KMS-11 (cell line): Measurements from ENCODE around the gene FAR2.

Experiments used
- H2AFZ ChIP-seq: fragments of 200-600 bp; sonication (generic); 2 replicates; pipeline ENCODE4 v1.6.1; 2016; ENCODE audit warnings: antibody characterized with exemption, mixed run types, low read depth
- H3K27ac ChIP-seq: fragments of 200-600 bp; sonication (generic); 2 replicates; pipeline ENCODE4 v1.6.1; 2016; ENCODE audit warnings: mild to moderate bottlenecking, mixed run types
- H3K27me3 ChIP-seq: fragments of 200-600 bp; sonication (generic); 2 replicates; pipeline ENCODE4 v1.6.1; 2017; ENCODE audit warnings: mild to moderate bottlenecking, low read depth, mixed run types, moderate library complexity; ENCODE audit not compliant: insufficient read depth
- H3K36me3 ChIP-seq: fragments of 200-600 bp; sonication (generic); 2 replicates; pipeline ENCODE4 v1.6.1; 2017; ENCODE audit warnings: mild to moderate bottlenecking, mixed run types; ENCODE audit not compliant: insufficient read depth
- H3K4me1 ChIP-seq: fragments of 200-600 bp; sonication (generic); 2 replicates; pipeline ENCODE4 v1.6.1; 2016; ENCODE audit warnings: mild to moderate bottlenecking, low read depth, mixed run types; ENCODE audit not compliant: poor library complexity, severe bottlenecking
- H3K4me2 ChIP-seq: fragments of 200-600 bp; sonication (generic); 2 replicates; pipeline ENCODE4 v1.7.0; 2016; ENCODE audit warnings: mild to moderate bottlenecking, mixed run types
- H3K4me3 ChIP-seq: fragments of 200-600 bp; sonication (generic); IDR thresholded peaks from 2 replicates; pipeline ENCODE4 v1.6.1; 2017; ENCODE audit warnings: low read depth, low read length, mixed read lengths; ENCODE audit not compliant: insufficient read depth
- H3K79me2 ChIP-seq: fragments of 200-600 bp; sonication (generic); 2 replicates; pipeline ENCODE4 v1.6.1; 2016; ENCODE audit warnings: low read depth, mixed run types; ENCODE audit not compliant: insufficient read depth
- H3K9ac ChIP-seq: fragments of 200-600 bp; sonication (generic); 2 replicates; pipeline ENCODE4 v1.6.1; 2016; ENCODE audit warnings: mild to moderate bottlenecking, mixed run types
- H4K20me1 ChIP-seq: fragments of 200-600 bp; sonication (generic); 2 replicates; pipeline ENCODE4 v1.6.1; 2016; ENCODE audit warnings: mild to moderate bottlenecking, mixed run types; ENCODE audit not compliant: insufficient read depth
- TF ChIP-seq, protein P1 (sequence below): fragments of 200-600 bp; sonication (generic); conservative IDR thresholded peaks from 2 replicates; pipeline ENCODE4 v1.6.1; 2017; ENCODE audit warnings: low read depth, mild to moderate bottlenecking, antibody characterized with exemption, low read length, moderate library complexity, mixed read lengths

The FAR2 gene

DNA sequence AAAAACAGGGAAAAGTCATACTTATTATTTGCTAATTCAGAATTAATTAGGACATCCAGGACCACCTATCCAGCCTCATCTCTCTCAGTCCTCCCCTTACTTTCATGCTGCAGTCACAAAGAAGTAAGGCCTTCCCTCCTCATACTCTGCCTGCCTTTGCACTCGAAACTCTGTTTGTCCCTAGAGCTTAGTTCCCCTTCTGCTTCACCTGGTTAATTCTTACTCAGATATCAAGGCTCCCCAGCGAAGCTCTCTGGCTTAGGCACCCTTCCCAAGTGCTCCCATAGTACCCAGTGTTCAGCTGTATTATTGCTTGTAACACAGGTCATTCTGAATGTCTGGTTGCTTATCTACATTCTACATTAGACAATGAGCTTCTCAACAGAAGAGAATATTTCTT, 150.6 kb downstream of the FAR2 start:
- Histone ChIP-seq H3K27me3 (no peaks in the 10 kb centered on the region), H3K9ac (no peak overlapping the region), H3K4me1 (no peaks in the 10 kb centered on the region), H3K36me3 (no peaks in the 10 kb centered on the region), H3K4me3 (no peak overlapping the region), H2AFZ (no peak overlapping the region), H4K20me1 (no peaks in the 10 kb centered on the region), H3K27ac (no peak overlapping the region), H3K79me2 (no peaks in the 10 kb centered on the region), H3K4me2 (no peak overlapping the region)
- TF ChIP-seq, protein P1, sequence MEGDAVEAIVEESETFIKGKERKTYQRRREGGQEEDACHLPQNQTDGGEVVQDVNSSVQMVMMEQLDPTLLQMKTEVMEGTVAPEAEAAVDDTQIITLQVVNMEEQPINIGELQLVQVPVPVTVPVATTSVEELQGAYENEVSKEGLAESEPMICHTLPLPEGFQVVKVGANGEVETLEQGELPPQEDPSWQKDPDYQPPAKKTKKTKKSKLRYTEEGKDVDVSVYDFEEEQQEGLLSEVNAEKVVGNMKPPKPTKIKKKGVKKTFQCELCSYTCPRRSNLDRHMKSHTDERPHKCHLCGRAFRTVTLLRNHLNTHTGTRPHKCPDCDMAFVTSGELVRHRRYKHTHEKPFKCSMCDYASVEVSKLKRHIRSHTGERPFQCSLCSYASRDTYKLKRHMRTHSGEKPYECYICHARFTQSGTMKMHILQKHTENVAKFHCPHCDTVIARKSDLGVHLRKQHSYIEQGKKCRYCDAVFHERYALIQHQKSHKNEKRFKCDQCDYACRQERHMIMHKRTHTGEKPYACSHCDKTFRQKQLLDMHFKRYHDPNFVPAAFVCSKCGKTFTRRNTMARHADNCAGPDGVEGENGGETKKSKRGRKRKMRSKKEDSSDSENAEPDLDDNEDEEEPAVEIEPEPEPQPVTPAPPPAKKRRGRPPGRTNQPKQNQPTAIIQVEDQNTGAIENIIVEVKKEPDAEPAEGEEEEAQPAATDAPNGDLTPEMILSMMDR: no peak

DNA sequence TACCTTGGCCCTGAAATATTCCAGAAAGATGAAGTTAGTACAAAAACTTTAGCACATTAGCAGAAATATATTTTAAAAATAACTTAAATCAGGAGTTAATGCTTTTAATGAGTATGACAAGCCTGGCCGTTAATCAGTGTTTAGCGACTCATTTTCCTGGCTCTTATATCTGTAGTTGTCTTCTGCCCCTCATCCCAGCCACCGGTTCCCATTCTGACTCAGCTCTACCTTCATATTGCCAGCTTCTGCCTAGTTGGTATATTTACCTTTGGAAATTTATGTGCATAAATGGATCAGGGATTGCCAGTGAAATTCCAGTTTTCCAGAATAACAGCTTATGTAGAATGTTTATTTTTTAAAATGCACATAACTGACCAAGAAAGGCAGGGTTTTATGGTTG, 152.0 kb downstream of the FAR2 start:
- no peaks in the 10 kb centered on the region for H3K27me3 ChIP-seq
- no peaks in the 10 kb centered on the region for H3K79me2 ChIP-seq
- H3K9ac ChIP-seq: no peak overlapping the region
- H3K36me3 ChIP-seq: no peaks in the 10 kb centered on the region
- H3K4me3 ChIP-seq: no peak overlapping the region
- H3K4me1 ChIP-seq: no peaks in the 10 kb centered on the region
- H2AFZ ChIP-seq: no peak overlapping the region
- no peaks in the 10 kb centered on the region for H4K20me1 ChIP-seq
- no peak overlapping the region for H3K4me2 ChIP-seq
- TF ChIP-seq, protein P1: no peak
- no peak overlapping the region for H3K27ac ChIP-seq

DNA sequence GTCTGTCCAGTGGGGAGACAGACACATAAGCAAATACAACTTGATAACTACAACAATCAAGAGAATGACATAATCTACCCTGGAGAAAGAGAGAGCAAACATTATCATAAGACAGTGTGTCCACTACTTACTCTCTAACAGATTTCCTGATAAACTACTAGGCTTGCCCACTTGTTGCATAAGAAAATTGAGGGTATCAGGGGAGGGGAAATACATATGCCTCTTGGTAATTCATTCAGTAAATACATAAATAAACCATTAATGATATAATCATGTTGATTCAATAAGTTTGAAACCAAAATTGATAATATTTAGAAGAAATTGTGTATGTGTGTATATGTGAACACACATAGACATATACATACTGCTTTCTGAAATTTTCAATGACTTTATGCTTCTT, 155.3 kb downstream of the FAR2 start:
- Histone ChIP-seq H3K9ac (no peak overlapping the region), H4K20me1 (no peaks in the 10 kb centered on the region), H3K27me3 (no peaks in the 10 kb centered on the region), H3K4me2 (no peak overlapping the region), H3K27ac (no peak overlapping the region), H3K79me2 (no peaks in the 10 kb centered on the region), H2AFZ (no peak overlapping the region), H3K4me3 (no peak overlapping the region), H3K4me1 (no peaks in the 10 kb centered on the region), H3K36me3 (no peaks in the 10 kb centered on the region)
- TF ChIP-seq, protein P1: no peak

DNA sequence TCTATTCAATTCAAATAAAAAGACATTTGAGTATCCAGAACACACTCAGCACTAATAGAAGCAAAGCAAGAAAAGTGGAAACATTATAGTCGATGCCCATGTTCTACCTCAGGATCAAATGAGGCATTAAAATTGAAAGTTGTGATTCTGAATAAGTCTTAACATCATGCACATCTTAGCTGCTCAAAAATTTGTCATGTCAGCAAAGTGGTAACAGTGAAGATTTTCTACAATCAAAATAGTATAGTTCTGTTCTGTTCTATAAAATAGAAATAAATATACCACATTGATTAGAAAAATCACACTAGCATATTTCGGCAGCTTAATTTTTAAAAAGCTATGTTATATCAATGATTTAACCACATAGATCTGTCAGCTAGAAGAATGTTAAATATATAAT, 157.2 kb downstream of the FAR2 start:
- Histone ChIP-seq H4K20me1 (no peaks in the 10 kb centered on the region), H3K79me2 (no peaks in the 10 kb centered on the region), H3K4me1 (no peaks in the 10 kb centered on the region), H3K4me3 (no peak overlapping the region), H3K27ac (no peak overlapping the region), H3K36me3 (no peaks in the 10 kb centered on the region), H2AFZ (no peak overlapping the region), H3K27me3 (no peaks in the 10 kb centered on the region), H3K4me2 (no peak overlapping the region), H3K9ac (no peak overlapping the region)
- TF ChIP-seq, protein P1: no peak

DNA sequence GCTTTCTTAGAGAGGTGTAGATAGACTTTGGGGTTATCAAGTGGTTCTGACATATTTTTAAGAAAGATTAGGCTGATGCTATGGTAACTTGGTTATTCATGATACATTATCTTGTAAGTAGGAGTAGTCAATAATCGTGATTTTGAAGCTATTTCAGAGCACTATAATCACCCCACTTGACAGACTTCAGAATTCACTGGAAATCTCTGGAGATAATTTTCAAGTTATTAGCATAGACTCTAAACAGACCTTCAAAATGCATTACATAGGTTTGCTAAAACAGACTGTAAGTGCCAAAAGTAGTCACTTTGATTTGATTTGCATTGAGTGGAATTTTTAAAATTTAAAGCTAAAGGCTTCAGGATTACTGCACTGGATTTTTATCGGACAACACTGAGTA, 157.6 kb downstream of the FAR2 start:
- H2AFZ ChIP-seq: no peak overlapping the region
- no peaks in the 10 kb centered on the region for H3K36me3 ChIP-seq
- no peaks in the 10 kb centered on the region for H3K79me2 ChIP-seq
- H3K27me3 ChIP-seq: no peaks in the 10 kb centered on the region
- no peak overlapping the region for H3K4me3 ChIP-seq
- H3K27ac ChIP-seq: no peak overlapping the region
- H3K4me1 ChIP-seq: no peaks in the 10 kb centered on the region
- TF ChIP-seq, protein P1: no peak
- no peak overlapping the region for H3K9ac ChIP-seq
- no peaks in the 10 kb centered on the region for H4K20me1 ChIP-seq
- no peak overlapping the region for H3K4me2 ChIP-seq
